ENCODE data around the gene STEAP2.
"Not testable (repeated sequence)": the region's sequence is repeated elsewhere in the genome, so short reads cannot be mapped to it uniquely, and the experiment has no call there.

The STEAP2 gene

GRCh38 chr7:90211391-90212148, at the start of gene STEAP2:
Gene STEAP2 (plus strand): TSS chr7:90211740. CDS start chr7:90225083, 13,343 bp downstream.
- peak; percentile 59 for DNase-seq

DNA sequence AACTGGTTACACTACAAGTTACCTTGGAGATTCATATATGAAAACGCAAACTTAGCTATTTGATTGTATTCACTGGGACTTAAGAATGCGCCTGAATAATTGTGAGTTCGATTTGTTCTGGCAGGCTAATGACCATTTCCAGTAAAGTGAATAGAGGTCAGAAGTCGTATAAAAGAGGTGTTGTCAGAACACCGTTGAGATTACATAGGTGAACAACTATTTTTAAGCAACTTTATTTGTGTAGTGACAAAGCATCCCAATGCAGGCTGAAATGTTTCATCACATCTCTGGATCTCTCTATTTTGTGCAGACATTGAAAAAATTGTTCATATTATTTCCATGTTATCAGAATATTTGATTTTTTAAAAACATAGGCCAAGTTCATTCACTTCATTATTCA, 48.0 kb upstream of the STEAP2 start:
- no peak for DNase-seq

DNA sequence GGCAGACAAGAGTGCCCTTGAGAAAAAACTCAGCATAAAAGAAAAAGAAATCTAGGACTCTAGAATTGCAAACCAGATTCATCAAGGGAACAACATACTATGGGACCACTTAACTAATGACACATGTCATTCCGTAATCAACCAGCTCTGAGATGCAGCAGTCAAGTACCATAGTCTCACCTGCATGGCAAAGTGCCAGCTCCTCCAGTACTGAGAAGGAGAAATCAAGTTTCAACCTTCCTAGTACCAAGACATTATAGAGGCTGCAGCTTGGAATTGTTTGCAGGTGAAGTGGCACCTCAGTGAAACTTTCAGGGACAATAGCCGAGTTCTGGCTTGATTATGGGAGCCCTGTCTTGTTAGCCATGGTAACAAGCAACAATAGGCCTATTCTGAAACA, 45.8 kb upstream of the STEAP2 start:
- DNase-seq: no peak

- DNase-seq: no peak
These were observed 45.4 kb upstream of the STEAP2 start for GRCh38 chr7:90166153-90166552.

- no peak for DNase-seq
These were observed 44.2 kb upstream of the STEAP2 start for GRCh38 chr7:90167361-90167760.

DNA sequence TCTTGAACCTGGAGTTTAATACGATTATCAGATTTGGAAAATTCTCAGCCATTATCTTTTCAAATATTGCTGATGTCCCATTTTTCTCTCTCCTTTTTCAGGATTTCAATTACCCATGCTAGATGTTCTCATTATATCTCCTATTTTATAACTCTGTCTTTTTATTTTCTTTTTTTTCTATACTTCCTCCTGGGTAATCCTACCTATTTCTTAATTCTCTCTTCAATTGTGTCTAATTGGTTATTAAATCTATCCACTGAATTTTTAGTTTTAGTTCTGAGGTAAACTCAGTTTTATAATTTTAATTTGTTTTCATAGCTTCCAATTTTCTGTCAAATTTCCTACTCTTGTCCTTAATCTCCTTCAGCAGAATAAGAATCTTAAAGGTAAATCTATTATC, 41.6 kb upstream of the STEAP2 start:
- no peak for DNase-seq

GRCh38 chr7:90172121-90172520, 39.4 kb upstream of the STEAP2 start:
- DNase-seq: no peak

- no peak for DNase-seq
These were observed 38.9 kb upstream of the STEAP2 start for GRCh38 chr7:90172624-90173023.

- no peak for DNase-seq
These were observed 38.3 kb upstream of the STEAP2 start for GRCh38 chr7:90173127-90173844.

- DNase-seq: no peak
These were observed 35.9 kb upstream of the STEAP2 start for GRCh38 chr7:90175667-90176066.

- DNase-seq: no peak
These were observed 35.3 kb upstream of the STEAP2 start for GRCh38 chr7:90176195-90176594.

GRCh38 chr7:90178166-90178565, 33.4 kb upstream of the STEAP2 start:
- no peak for DNase-seq

GRCh38 chr7:90178679-90179278, 32.8 kb upstream of the STEAP2 start:
- DNase-seq: peak; percentile 86

- no peak for DNase-seq
These were observed 31.4 kb upstream of the STEAP2 start for GRCh38 chr7:90180011-90180585.

- DNase-seq: peak; percentile 27
These were observed 30.9 kb upstream of the STEAP2 start for GRCh38 chr7:90180649-90181048.

- DNase-seq: no peak
These were observed 30.1 kb upstream of the STEAP2 start for GRCh38 chr7:90181485-90181884.

GRCh38 chr7:90186290-90186689, 25.2 kb upstream of the STEAP2 start:
- not testable (repeated sequence) for DNase-seq

DNA sequence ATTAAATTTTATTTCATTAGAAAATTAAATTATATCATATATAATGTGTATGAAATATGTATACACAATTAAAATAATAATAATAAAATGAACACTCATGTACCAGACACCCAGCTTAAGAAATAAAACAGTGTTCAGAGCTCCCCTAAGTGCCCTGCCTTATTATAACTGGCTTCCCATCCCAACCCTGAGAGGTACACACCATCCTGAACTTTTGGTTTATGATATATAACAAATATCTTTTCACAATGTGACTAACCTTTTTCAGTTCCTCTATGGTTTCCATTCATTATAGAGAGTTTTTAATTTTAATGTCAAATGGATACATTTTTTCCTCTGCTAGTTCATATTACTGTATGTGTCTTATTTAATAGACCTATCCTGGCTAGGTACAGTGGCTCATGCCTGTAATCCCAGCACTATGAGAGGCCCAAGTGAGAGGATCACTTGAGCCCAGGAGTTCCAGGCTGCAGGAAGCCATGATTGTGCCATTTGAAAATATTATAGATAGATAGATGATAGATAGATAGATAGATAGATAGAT, 24.0 kb upstream of the STEAP2 start:
- DNase-seq: no peak

GRCh38 chr7:90188281-90188680, 23.3 kb upstream of the STEAP2 start:
- DNase-seq: no peak

- no peak for DNase-seq
These were observed 20.5 kb upstream of the STEAP2 start for GRCh38 chr7:90190995-90191394.

- no peak for DNase-seq
These were observed 19.9 kb upstream of the STEAP2 start for GRCh38 chr7:90191648-90192047.

- DNase-seq: no peak
These were observed 18.4 kb upstream of the STEAP2 start for GRCh38 chr7:90192876-90193750.

Measured in suppressor macrophage treated with lipopolysaccharide for 4 hours (primary cell).